H1 (cell line): ENCODE data around the gene CCDC138. TPM values are rescaled to one million over a fixed set of nuclear protein-coding genes. Genes with fewer than 3 reads are reported as not detected.
"Not testable (repeated sequence)": the region's sequence is repeated elsewhere in the genome, so short reads cannot be mapped to it uniquely, and the experiment has no call there.

ENCODE experiments used
- CTCF ChIA-PET: fragments of 300-600 bp; sonication (Branson Sonifier 250); formaldehyde crosslinking; loops from one replicate; lab custom pipeline; 2021; ENCODE audit not compliant: partially characterized antibody; lab: Charles Lee
- POLR2A ChIA-PET: fragments of 300-600 bp; sonication (Branson Sonifier 250); formaldehyde crosslinking; loops from one replicate; lab custom pipeline; 2021; ENCODE audit warnings: inconsistent platforms; ENCODE audit not compliant: partially characterized antibody; lab: Charles Lee
- DNase-seq, 2 experiments: peaks; one replicate each; pipeline versions ENCODE4 v3.0.0 to v3.0.0-alpha.2; 2010 to 2022; ENCODE audit warnings: low spot score in 2 of 2, low read depth in 1 of 2, mixed read lengths in 1 of 2
- FAIRE-seq: peaks from 2 replicates; lab custom pipeline; 2011; peaks lifted over from hg19 to GRCh38; lab: Jason Lieb, UNC
- H2AFZ ChIP-seq: 2 replicates; pipeline ENCODE4 v1.8.1; 2012; ENCODE audit warnings: low read length, inconsistent platforms
- H2AK5ac ChIP-seq: 2 replicates; pipeline ENCODE4 v1.6.1; 2013; ENCODE audit warnings: low read depth, low read length
- H2BK120ac ChIP-seq: replicated peaks from 2 replicates; pipeline ENCODE3; 2013; ENCODE audit warnings: low read depth, low read length, inconsistent platforms
- H2BK12ac ChIP-seq: 2 replicates; pipeline ENCODE4 v1.6.1; 2013; ENCODE audit warnings: low read depth, low read length
- H2BK15ac ChIP-seq: 2 replicates; pipeline ENCODE4 v1.6.1; 2013; ENCODE audit warnings: low read length
- H2BK20ac ChIP-seq: 2 replicates; pipeline ENCODE4 v1.6.1; 2013; ENCODE audit warnings: low read length
- H2BK5ac ChIP-seq: 2 replicates; pipeline ENCODE4 v1.6.1; 2013; ENCODE audit warnings: low read depth, low read length
- H3K14ac ChIP-seq: 2 replicates; pipeline ENCODE4 v1.6.1; 2013; ENCODE audit warnings: inconsistent platforms; ENCODE audit not compliant: insufficient read length
- H3K18ac ChIP-seq: 2 replicates; pipeline ENCODE4 v1.6.1; 2013; ENCODE audit warnings: low read length; ENCODE audit errors: extremely low read depth
- H3K23ac ChIP-seq: 2 replicates; pipeline ENCODE4 v1.6.1; 2013; ENCODE audit warnings: inconsistent platforms; ENCODE audit not compliant: insufficient read length
- H3K23me2 ChIP-seq: 2 replicates; pipeline ENCODE4 v1.6.1; 2013; ENCODE audit warnings: low read depth, low read length
- H3K27ac ChIP-seq: 2 replicates; pipeline ENCODE4 v1.6.1; 2011; ENCODE audit warnings: low read depth, low read length, inconsistent platforms
- H3K27me3 ChIP-seq, 4 experiments: replicated peaks in 1 of 4; 1 replicate in 1 of 4; 2 replicates in 3 of 4; pipeline versions ENCODE4 v1.6.1 to v1.8.1; 2011 to 2013; ENCODE audit warnings: low read length in 3 of 4, mild to moderate bottlenecking in 3 of 4, inconsistent platforms in 2 of 4, mixed read lengths in 2 of 4, moderate library complexity in 1 of 4; ENCODE audit not compliant: control insufficient read depth in 3 of 4, insufficient read depth in 3 of 4; ENCODE audit errors: extremely low read depth in 1 of 4
- H3K36me3 ChIP-seq, 4 experiments: 2 replicates each; pipeline versions ENCODE4 v1.6.1 to v1.8.1; 2011 to 2013; ENCODE audit warnings: mild to moderate bottlenecking in 4 of 4, low read length in 3 of 4, moderate library complexity in 2 of 4, control low read depth in 1 of 4, inconsistent platforms in 1 of 4; ENCODE audit not compliant: insufficient read depth in 4 of 4, control insufficient read depth in 2 of 4
- H3K4ac ChIP-seq: replicated peaks from 2 replicates; pipeline ENCODE3; 2013; ENCODE audit warnings: low read length, low read depth, mixed read lengths, inconsistent platforms; ENCODE audit not compliant: insufficient read length
- H3K4me1 ChIP-seq, 4 experiments: replicated peaks in 1 of 4; 1 replicate in 1 of 4; 2 replicates in 3 of 4; pipeline versions ENCODE4 v1.6.1 to v1.8.1; 2011 to 2013; ENCODE audit warnings: low read length in 3 of 4, inconsistent platforms in 2 of 4, mixed read lengths in 1 of 4; ENCODE audit not compliant: insufficient read depth in 4 of 4, control insufficient read depth in 3 of 4
- H3K4me2 ChIP-seq, 2 experiments: 2 replicates each; pipeline versions ENCODE4 v1.6.1 to v1.8.1; 2011 to 2013; ENCODE audit warnings: low read depth in 2 of 2, low read length in 2 of 2, control low read depth in 1 of 2, inconsistent platforms in 1 of 2, mild to moderate bottlenecking in 1 of 2; ENCODE audit not compliant: insufficient read depth in 1 of 2
- H3K4me3 ChIP-seq, 4 experiments: fragments of 200-600, 300-600 bp in 1 of 4; sonication (generic), shearing (Covaris generic), sonication (Bioruptor Twin) in 1 of 4; 2 replicates each; pipeline versions ENCODE4 v1.5.1 to v1.8.1; 2011 to 2016; ENCODE audit warnings: low read length in 4 of 4, low read depth in 3 of 4, control low read depth in 2 of 4, inconsistent platforms in 2 of 4, mild to moderate bottlenecking in 2 of 4, mixed read lengths in 1 of 4, moderate library complexity in 1 of 4; ENCODE audit not compliant: insufficient read depth in 2 of 4; ENCODE audit errors: extremely low read depth in 1 of 4
- H3K56ac ChIP-seq: replicated peaks from 2 replicates; pipeline ENCODE3; 2013; ENCODE audit warnings: low read depth, mild to moderate bottlenecking, mixed read lengths, low read length, inconsistent platforms; ENCODE audit not compliant: insufficient read length
- H3K79me1 ChIP-seq: 2 replicates; pipeline ENCODE4 v1.6.1; 2013; ENCODE audit warnings: low read depth, low read length, control low read depth
- H3K79me2 ChIP-seq, 2 experiments: 2 replicates each; pipeline versions ENCODE4 v1.6.1 to v1.8.1; 2012 to 2013; ENCODE audit warnings: low read length in 2 of 2, mild to moderate bottlenecking in 2 of 2, inconsistent platforms in 1 of 2; ENCODE audit not compliant: insufficient read depth in 2 of 2, control insufficient read depth in 1 of 2
- H3K9ac ChIP-seq, 4 experiments: replicated peaks in 1 of 4; 1 replicate in 1 of 4; 2 replicates in 3 of 4; pipeline versions ENCODE4 v1.6.1 to v1.8.1; 2011 to 2013; ENCODE audit warnings: low read depth in 3 of 4, low read length in 3 of 4, control low read depth in 2 of 4, mild to moderate bottlenecking in 2 of 4, moderate library complexity in 2 of 4, inconsistent platforms in 1 of 4; ENCODE audit errors: extremely low read depth in 1 of 4
- H3K9me3 ChIP-seq, 2 experiments: 2 replicates each; pipeline versions ENCODE4 v1.6.1 to v1.8.1; 2012 to 2013; ENCODE audit warnings: mild to moderate bottlenecking in 2 of 2, moderate library complexity in 2 of 2, control low read depth in 1 of 2, inconsistent platforms in 1 of 2, low read depth in 1 of 2, low read length in 1 of 2, mixed read lengths in 1 of 2; ENCODE audit not compliant: insufficient read depth in 2 of 2
- H4K20me1 ChIP-seq, 2 experiments: replicated peaks in 1 of 2; 2 replicates each; pipeline versions ENCODE3 to v1.8.1; 2011 to 2013; ENCODE audit warnings: inconsistent platforms in 2 of 2, low read length in 2 of 2, mild to moderate bottlenecking in 1 of 2; ENCODE audit not compliant: insufficient read depth in 2 of 2, control insufficient read depth in 1 of 2
- H4K5ac ChIP-seq: 2 replicates; pipeline ENCODE4 v1.6.1; 2013; ENCODE audit warnings: low read length, low read depth, mixed read lengths, inconsistent platforms; ENCODE audit not compliant: insufficient read length
- H4K8ac ChIP-seq: 2 replicates; pipeline ENCODE4 v1.8.0; 2013; ENCODE audit warnings: mild to moderate bottlenecking, moderate library complexity, low read length, inconsistent platforms; ENCODE audit not compliant: insufficient read depth; ENCODE audit errors: extremely low read depth
- H4K91ac ChIP-seq: replicated peaks from 2 replicates; pipeline ENCODE3; 2013; ENCODE audit warnings: low read length, mixed read lengths, inconsistent platforms; ENCODE audit not compliant: insufficient read length
- WGBS, 2 experiments: shearing (Covaris generic) in 1 of 2; methylation state at CpG; one replicate each; pipeline versions ENCODE4 v1.1.6 to v1.1.7; 2013 to 2015; ENCODE audit warnings: low lambda C conversion rate in 2 of 2, mixed read lengths in 2 of 2, inconsistent platforms in 1 of 2, low coverage in 1 of 2, missing lambda C conversion rate in 1 of 2; ENCODE audit not compliant: insufficient replicate concordance in 2 of 2, insufficient coverage in 1 of 2, insufficient read length in 1 of 2; ENCODE audit errors: extremely low coverage in 1 of 2, missing lambda C conversion rate in 1 of 2; 5-methylcytosine and 5-hydroxymethylcytosine counted together
- polyA plus RNA-seq, 7 experiments: library from polyadenylated mRNA; depleted of rRNA in 3 of 7; stranded (reverse) in 5 of 7; unstranded in 2 of 7; fragments of >200 nt in 5 of 7; fragments of 200-250 nt in 2 of 7; gene quantifications; 1 replicate in 5 of 7; 2 replicates in 1 of 7; 4 replicates in 1 of 7; pipeline versions ENCODE4 v1.2.1 to v1.2.3, GENCODE V29; 2011 to 2013; ENCODE audit warnings: missing spikeins in 2 of 7, mixed read lengths in 2 of 7
- total RNA-seq: library from RNA; stranded (reverse); fragmentation: NEBNext Ultra II Directional; extraction: Animal tissue kit (Norgen Biotek cat#: 25700); gene quantifications from 2 replicates; pipeline ENCODE4 v1.2.1, GENCODE V29; 2021

The CCDC138 gene
- total and polyA plus RNA-seq, 2 of the 8 experiments (the other 6 are each of a cell fraction or from before 2014, with no cell fraction given) = 8.3 to 29.8 TPM

DNA sequence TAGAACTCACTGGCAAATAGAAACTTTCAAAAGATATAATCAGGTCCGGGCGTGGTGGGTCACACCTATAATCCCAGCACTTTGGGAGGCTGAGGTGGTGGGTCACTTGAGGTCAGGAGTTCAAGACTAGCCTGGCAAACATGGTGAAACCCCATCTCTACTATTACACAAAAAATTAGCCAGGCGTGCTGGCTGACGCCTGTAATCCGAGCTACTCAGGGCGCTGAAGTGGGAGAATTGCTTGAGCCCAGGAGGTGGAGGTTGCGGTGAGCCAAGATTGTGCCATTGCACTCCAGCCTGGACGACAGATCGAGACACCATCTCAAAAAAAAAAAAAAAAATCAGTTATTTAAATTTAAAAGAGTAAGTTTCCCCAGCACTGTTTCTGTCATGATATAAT, 28.6 kb upstream of the CCDC138 start:
- H3K4me2 ChIP-seq, H4K20me1 ChIP-seq, H3K4me1 ChIP-seq, H3K79me1 ChIP-seq, H3K9me3 ChIP-seq, H2BK20ac ChIP-seq, H3K27me3 ChIP-seq, CTCF ChIA-PET, H2BK12ac ChIP-seq, DNase-seq, H4K5ac ChIP-seq, POLR2A ChIA-PET, H3K18ac ChIP-seq, H2BK120ac ChIP-seq, H3K4me3 ChIP-seq, H3K56ac ChIP-seq, FAIRE-seq, H2BK5ac ChIP-seq, H3K9ac ChIP-seq, H3K4ac ChIP-seq, H3K23me2 ChIP-seq, H3K79me2 ChIP-seq, H3K23ac ChIP-seq, H3K27ac ChIP-seq, H2BK15ac ChIP-seq, H3K14ac ChIP-seq, H4K8ac ChIP-seq, H4K91ac ChIP-seq, H2AFZ ChIP-seq, H2AK5ac ChIP-seq: not testable (repeated sequence)
- peaks cover 2 to 13% (median 6%) of the 10 kb centered on the region in 4 experiments; a peak in 6 of 8 replicates for H3K36me3 ChIP-seq
- 89% methylated on average over 7 of the region's 9 CpGs; no CpG with 5 or more reads in 1 of the 2 experiments for WGBS, 2 experiments

DNA sequence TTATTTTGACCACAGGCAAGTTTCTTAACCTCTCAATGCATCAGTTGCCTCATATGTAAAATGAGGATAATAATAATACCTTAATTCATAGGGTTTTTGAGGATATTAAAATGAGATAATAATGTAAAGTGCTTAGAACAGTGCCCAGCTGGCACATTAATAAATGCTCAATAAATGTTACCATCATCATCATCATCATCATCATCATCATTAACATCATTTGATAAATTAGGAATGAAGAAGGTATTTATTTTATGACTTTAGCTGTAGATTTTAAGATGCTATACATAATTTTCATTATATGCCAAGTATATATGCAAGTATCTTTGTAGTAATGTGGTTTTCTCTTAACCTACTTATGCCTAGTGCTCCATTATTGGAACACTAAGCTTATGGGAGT, 24.0 kb upstream of the CCDC138 start:
- H3K18ac ChIP-seq, H4K8ac ChIP-seq, H4K91ac ChIP-seq, H3K23me2 ChIP-seq, H2BK20ac ChIP-seq, H2AFZ ChIP-seq, H2AK5ac ChIP-seq, H3K56ac ChIP-seq, H4K20me1 ChIP-seq, H3K9ac ChIP-seq, H2BK15ac ChIP-seq, H3K27me3 ChIP-seq, DNase-seq, H3K14ac ChIP-seq, H3K4ac ChIP-seq, H2BK120ac ChIP-seq, CTCF ChIA-PET, H3K23ac ChIP-seq, FAIRE-seq, H3K27ac ChIP-seq, H3K79me2 ChIP-seq, H3K4me1 ChIP-seq, POLR2A ChIA-PET, H3K4me2 ChIP-seq, H3K4me3 ChIP-seq, H3K9me3 ChIP-seq, H2BK5ac ChIP-seq, H4K5ac ChIP-seq, H2BK12ac ChIP-seq, H3K79me1 ChIP-seq: not testable (repeated sequence)
- H3K36me3 ChIP-seq = peaks cover 19 to 40% (median 30%) of the 10 kb centered on the region in 4 experiments; a peak in 7 of 8 replicates
